Epithelial cell of proximal tubule (primary cell): ENCODE results near the gene U2AF2. TPM values are rescaled to one million over a fixed set of nuclear protein-coding genes. Genes with fewer than 3 reads are reported as not detected.
A peak's percentile ranks its signal among the peaks of the same experiment; 100 is the strongest.

Experiments
- DNase-seq: peaks from one replicate; pipeline ENCODE4 v3.0.0-alpha.2; 2011; ENCODE audit warnings: low read depth
- H3K4me3 ChIP-seq: 2 replicates; pipeline ENCODE4 v1.5.1; 2011; ENCODE audit warnings: low read depth, mild to moderate bottlenecking, low read length
- CTCF ChIP-seq: conservative IDR thresholded peaks from 2 replicates; pipeline ENCODE4 v1.5.1; 2012; ENCODE audit warnings: low read depth, mild to moderate bottlenecking, low read length
- total RNA-seq: library from RNA; depleted of rRNA; stranded (reverse); fragments of >200 nt; gene quantifications from 2 replicates; pipeline ENCODE4 v1.2.3, GENCODE V29; 2015

U2AF2 gene
- total RNA-seq, 1 donor from 2014 or later = 142 TPM

GRCh38 chr19:55652311-55653128 is 2.3 kb upstream of the U2AF2 start:
- TF ChIP-seq CTCF = no peak
- no peak overlapping the region for H3K4me3 ChIP-seq
- no peak for DNase-seq

GRCh38 chr19:55653651-55654322 is 1.0 kb upstream of the U2AF2 start:
- peak overlapping the region; percentile 87 for H3K4me3 ChIP-seq
- peak; percentile 100 for TF ChIP-seq CTCF
- peak; percentile 81 for DNase-seq

- peak overlapping the region; percentile 87 for H3K4me3 ChIP-seq
- TF ChIP-seq CTCF = no peak
- DNase-seq = peak; percentile 95
Measured at GRCh38 chr19:55654323-55654867, 440 bp upstream of the U2AF2 start.

GRCh38 chr19:55655648-55656040 is 809 bp downstream of the U2AF2 start:
- TF ChIP-seq CTCF = no peak

GRCh38 chr19:55656552-55656951 is 1.7 kb downstream of the U2AF2 start:
- no peak for TF ChIP-seq CTCF
- H3K4me3 ChIP-seq = peak overlapping the region; percentile 87
- no peak for DNase-seq

More at GRCh38 chr19:55655648-55656040, 809 bp downstream of the U2AF2 start:
- DNase-seq = no peak
- peak overlapping the region; percentile 87 for H3K4me3 ChIP-seq

- DNase-seq = no peak
- H3K4me3 ChIP-seq = peak overlapping the region; percentile 87
- TF ChIP-seq CTCF = no peak
Measured at GRCh38 chr19:55656988-55657747, 2.3 kb downstream of the U2AF2 start.
